Mesothelial cell of epicardium (in vitro differentiated cells): ENCODE results near the gene PACS1. TPM values are rescaled to one million over a fixed set of nuclear protein-coding genes. Genes with fewer than 3 reads are reported as not detected.

Experiments
- DNase-seq, 2 experiments: peaks; one replicate each; pipeline ENCODE4 v3.0.0; 2021; ENCODE audit warnings: low spot score in 2 of 2; ENCODE audit not compliant: unreplicated experiment in 2 of 2
- H3K27ac Mint-ChIP-seq: 2 replicates; pipeline ENCODE4 v1.8.0; 2021; ENCODE audit warnings: mixed read lengths
- H3K27me3 Mint-ChIP-seq: 2 replicates; pipeline ENCODE4 v1.8.0; 2021; ENCODE audit warnings: low read depth, mixed read lengths
- H3K36me3 Mint-ChIP-seq: 2 replicates; pipeline ENCODE4 v1.8.0; 2021; ENCODE audit warnings: mixed read lengths
- H3K4me1 Mint-ChIP-seq: 2 replicates; pipeline ENCODE4 v1.8.0; 2021; ENCODE audit warnings: mixed read lengths
- H3K4me3 Mint-ChIP-seq: 2 replicates; pipeline ENCODE4 v1.8.0; 2021; ENCODE audit warnings: mild to moderate bottlenecking, moderate library complexity, mixed read lengths
- H3K9me3 Mint-ChIP-seq: 2 replicates; pipeline ENCODE4 v1.8.0; 2021; ENCODE audit warnings: mixed read lengths
- CTCF ChIP-seq: fragments of 200-600 bp; sonication (generic); IDR thresholded peaks from one replicate; pipeline ENCODE4 v1.5.0; 2021; ENCODE audit warnings: antibody characterized with exemption; ENCODE audit not compliant: unreplicated experiment
- total RNA-seq: library from RNA; stranded (reverse); gene quantifications from 3 replicates; pipeline ENCODE4 v1.2.1, GENCODE V29; 2021

Gene PACS1
- total RNA-seq, 1 donor from 2014 or later: 87.0 TPM

GRCh38 chr11:66261578-66261977, 191.5 kb downstream of the PACS1 start:
- no peak for TF ChIP-seq CTCF
- Mint-ChIP-seq H3K4me1 (peaks cover 15% of the 10 kb centered on the region), H3K27me3 (no peaks in the 10 kb centered on the region), H3K27ac (no peak overlapping the region), H3K36me3 (peaks cover 21% of the 10 kb centered on the region), H3K9me3 (no peaks in the 10 kb centered on the region), H3K4me3 (no peak overlapping the region)
- DNase-seq: no peak

DNA sequence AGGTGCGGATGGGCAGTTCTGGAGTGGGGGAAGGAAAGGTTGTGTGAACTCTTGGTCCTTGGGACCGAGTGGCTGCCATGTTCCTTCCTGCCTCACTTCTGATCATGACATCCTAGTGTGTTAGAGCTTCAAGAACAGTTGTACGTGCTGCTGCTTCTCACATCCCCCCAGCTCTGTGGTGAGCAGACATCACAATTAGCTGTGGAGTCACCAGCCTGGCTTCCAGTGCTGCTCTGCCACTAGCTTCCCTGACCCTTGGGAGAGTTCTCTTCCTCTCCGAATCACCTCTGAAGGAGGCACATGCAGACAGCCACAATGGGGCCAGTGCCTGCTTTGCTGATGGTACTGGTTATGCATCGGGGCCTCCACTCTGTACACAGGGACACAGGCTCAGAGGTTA, 192.1 kb downstream of the PACS1 start:
- no peak overlapping the region for H3K27ac Mint-ChIP-seq
- peaks cover 23% of the 10 kb centered on the region for H3K36me3 Mint-ChIP-seq
- H3K4me1 Mint-ChIP-seq: peaks cover 14% of the 10 kb centered on the region
- no peaks in the 10 kb centered on the region for H3K9me3 Mint-ChIP-seq
- no peak overlapping the region for H3K4me3 Mint-ChIP-seq
- TF ChIP-seq CTCF: no peak
- no peaks in the 10 kb centered on the region for H3K27me3 Mint-ChIP-seq
- DNase-seq: no peak

DNA sequence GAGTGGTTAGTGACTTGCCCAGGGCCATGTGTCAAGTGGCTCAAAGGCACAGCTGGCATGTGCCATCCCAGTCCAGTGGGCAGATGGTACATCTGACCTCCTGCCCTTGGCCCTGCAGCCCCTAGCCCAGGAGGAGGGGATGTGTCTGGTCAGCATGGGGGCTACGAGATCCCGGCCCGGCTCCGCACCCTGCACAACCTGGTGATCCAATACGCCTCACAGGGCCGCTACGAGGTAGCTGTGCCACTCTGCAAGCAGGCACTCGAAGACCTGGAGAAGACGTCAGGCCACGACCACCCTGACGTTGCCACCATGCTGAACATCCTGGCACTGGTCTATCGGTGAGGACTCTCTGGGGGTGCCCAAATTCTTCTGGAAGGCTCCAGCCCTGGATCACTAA, 192.6 kb downstream of the PACS1 start:
- Mint-ChIP-seq H3K36me3 (peaks cover 23% of the 10 kb centered on the region), H3K27ac (no peak overlapping the region), H3K27me3 (no peaks in the 10 kb centered on the region), H3K9me3 (no peaks in the 10 kb centered on the region), H3K4me1 (peaks cover 15% of the 10 kb centered on the region), H3K4me3 (no peak overlapping the region)
- DNase-seq: no peak
- TF ChIP-seq CTCF: no peak

GRCh38 chr11:66263231-66263630, 193.2 kb downstream of the PACS1 start:
- H3K27ac Mint-ChIP-seq: no peak overlapping the region
- H3K9me3 Mint-ChIP-seq: no peaks in the 10 kb centered on the region
- H3K27me3 Mint-ChIP-seq: no peaks in the 10 kb centered on the region
- no peak for DNase-seq
- TF ChIP-seq CTCF: no peak
- peaks cover 15% of the 10 kb centered on the region for H3K4me1 Mint-ChIP-seq
- no peak overlapping the region for H3K4me3 Mint-ChIP-seq
- H3K36me3 Mint-ChIP-seq: peaks cover 23% of the 10 kb centered on the region

GRCh38 chr11:66263785-66264184, 193.7 kb downstream of the PACS1 start:
- Mint-ChIP-seq H3K27me3 (no peaks in the 10 kb centered on the region), H3K27ac (no peak overlapping the region), H3K9me3 (no peaks in the 10 kb centered on the region), H3K36me3 (peaks cover 23% of the 10 kb centered on the region), H3K4me3 (no peak overlapping the region), H3K4me1 (peaks cover 10% of the 10 kb centered on the region)
- DNase-seq: no peak
- no peak for TF ChIP-seq CTCF

- Mint-ChIP-seq H3K36me3 (peaks cover 18% of the 10 kb centered on the region), H3K4me3 (no peak overlapping the region), H3K4me1 (peaks cover 9% of the 10 kb centered on the region), H3K27ac (no peak overlapping the region), H3K9me3 (no peaks in the 10 kb centered on the region), H3K27me3 (no peaks in the 10 kb centered on the region)
- DNase-seq: no peak
- TF ChIP-seq CTCF: no peak
Measured at GRCh38 chr11:66264383-66264782, 194.3 kb downstream of the PACS1 start.
